Suprapubic skin (tissue), 3 donors: ENCODE results near the gene FUCA1.

ENCODE experiments used
- POLR2AphosphoS5 ChIP-seq, 3 donors: sonication (generic); formaldehyde crosslinking; IDR thresholded peaks; one replicate each; pipeline ENCODE4 v1.6.1; 2017; ENCODE audit warnings: antibody characterized with exemption in 3 of 3
- TF ChIP-seq, protein P1 (sequence below), 2 donors: fragments of 200-600 bp in 1 of 2; fragments of 450-650 bp in 1 of 2; sonication (generic) in 1 of 2; IDR thresholded peaks; one replicate each; pipeline ENCODE4 v1.5.1; 2016 to 2019; ENCODE audit warnings: antibody characterized with exemption in 2 of 2, mild to moderate bottlenecking in 1 of 2, moderate library complexity in 1 of 2

DNA sequence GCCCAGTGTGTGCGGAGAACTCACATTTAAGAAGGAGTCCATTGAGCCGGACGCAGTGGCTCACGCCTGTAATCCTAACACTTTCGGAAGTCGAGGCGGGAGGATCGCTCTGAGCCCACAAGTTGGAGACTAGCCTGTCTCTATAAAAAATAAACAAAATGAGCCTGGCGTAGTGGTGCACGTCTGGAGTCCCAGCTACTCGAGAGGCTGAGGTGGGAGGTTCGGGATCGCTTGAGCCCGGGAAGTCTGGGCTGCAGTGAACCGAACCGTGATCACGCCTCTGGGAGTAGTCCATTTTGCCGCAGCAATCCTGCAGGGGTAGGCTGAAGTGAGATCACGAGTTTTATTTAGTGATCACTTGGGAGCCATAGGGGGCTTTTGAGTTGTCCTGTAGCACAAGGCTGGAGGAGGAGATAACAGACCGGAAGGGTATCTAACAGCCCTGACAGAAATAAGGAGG lies 497 bp upstream of the FUCA1 start:
- TF ChIP-seq, protein P1, sequence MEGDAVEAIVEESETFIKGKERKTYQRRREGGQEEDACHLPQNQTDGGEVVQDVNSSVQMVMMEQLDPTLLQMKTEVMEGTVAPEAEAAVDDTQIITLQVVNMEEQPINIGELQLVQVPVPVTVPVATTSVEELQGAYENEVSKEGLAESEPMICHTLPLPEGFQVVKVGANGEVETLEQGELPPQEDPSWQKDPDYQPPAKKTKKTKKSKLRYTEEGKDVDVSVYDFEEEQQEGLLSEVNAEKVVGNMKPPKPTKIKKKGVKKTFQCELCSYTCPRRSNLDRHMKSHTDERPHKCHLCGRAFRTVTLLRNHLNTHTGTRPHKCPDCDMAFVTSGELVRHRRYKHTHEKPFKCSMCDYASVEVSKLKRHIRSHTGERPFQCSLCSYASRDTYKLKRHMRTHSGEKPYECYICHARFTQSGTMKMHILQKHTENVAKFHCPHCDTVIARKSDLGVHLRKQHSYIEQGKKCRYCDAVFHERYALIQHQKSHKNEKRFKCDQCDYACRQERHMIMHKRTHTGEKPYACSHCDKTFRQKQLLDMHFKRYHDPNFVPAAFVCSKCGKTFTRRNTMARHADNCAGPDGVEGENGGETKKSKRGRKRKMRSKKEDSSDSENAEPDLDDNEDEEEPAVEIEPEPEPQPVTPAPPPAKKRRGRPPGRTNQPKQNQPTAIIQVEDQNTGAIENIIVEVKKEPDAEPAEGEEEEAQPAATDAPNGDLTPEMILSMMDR (IDR thresholded peaks at IDR 0.05): no peak
- TF ChIP-seq POLR2AphosphoS5 (IDR thresholded peaks at IDR 0.05): no peak
